Cerebellar nuclear complex (tissue), 1 donor: Measurements from ENCODE around the gene GRIA2.
A peak's percentile ranks its signal among the peaks of the same experiment; 100 is the strongest.

Experiments
- DNase-seq, 2 experiments: peaks; one replicate each; lab custom pipeline; 2025; lab: John Stamatoyannopoulos, UW

GRIA2 gene

GRCh38 chr4:157265281-157265680, 44.8 kb downstream of the GRIA2 start:
- DNase-seq: peak; percentile 17 to 45

- DNase-seq: peak in 1 of 2 experiments; percentile 30
Observed at GRCh38 chr4:157270108-157270507, 49.6 kb downstream of the GRIA2 start.

GRCh38 chr4:157270552-157270951, 50.0 kb downstream of the GRIA2 start:
- DNase-seq: no peak

DNA sequence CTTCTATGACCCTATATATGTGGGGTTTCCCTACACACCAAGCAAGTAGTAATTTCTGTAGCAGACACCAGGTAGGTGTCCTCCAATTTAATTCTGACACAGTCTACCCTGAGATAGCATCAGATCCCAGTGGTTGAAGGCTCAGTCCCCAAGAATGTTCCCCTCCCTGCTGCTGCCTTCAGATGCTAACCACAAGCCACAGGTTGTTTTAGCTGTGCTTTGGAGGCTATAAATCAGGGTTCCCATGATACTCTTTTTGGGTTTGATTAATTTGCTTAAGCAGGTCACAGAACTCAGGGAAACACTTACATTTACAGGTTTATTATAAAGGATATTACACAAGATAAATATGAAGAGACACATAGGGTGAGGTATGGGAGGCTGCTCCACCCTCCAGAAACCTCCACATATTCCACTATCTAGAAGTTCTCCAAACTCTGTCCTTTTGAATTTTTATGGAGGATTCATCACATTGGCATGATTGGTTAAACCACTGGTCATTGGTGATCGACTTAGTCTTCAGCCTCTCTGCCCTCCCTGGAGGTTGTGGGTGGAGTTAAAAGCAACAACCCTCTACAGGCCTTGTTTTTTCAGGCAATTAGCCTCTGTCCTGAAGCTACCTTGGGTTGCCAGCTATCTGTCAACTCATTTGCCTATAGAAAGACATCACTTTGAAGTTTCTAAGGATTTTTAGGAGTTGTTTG, 50.8 kb downstream of the GRIA2 start:
- DNase-seq: no peak

GRCh38 chr4:157280673-157281072, 60.1 kb downstream of the GRIA2 start:
- DNase-seq: no peak

DNA sequence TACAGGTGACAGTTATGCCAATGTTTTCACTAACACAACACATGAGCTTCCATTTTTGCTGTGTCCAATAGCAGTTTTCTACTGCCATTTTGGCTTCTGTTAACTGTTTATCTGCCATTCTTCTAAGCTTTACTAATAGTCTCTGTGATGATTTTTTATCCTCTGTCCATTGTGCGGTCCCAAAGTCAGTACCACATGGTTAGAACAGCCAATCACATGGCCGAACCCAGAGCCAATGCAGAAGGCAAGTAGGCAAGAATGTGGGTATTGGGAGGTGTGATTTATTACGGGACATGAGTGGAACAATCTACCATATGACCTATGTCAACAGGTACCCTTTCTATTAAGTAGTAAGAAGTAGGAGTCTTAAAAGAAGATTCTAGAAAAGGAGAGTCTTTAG, 61.5 kb downstream of the GRIA2 start:
- no peak for DNase-seq

DNA sequence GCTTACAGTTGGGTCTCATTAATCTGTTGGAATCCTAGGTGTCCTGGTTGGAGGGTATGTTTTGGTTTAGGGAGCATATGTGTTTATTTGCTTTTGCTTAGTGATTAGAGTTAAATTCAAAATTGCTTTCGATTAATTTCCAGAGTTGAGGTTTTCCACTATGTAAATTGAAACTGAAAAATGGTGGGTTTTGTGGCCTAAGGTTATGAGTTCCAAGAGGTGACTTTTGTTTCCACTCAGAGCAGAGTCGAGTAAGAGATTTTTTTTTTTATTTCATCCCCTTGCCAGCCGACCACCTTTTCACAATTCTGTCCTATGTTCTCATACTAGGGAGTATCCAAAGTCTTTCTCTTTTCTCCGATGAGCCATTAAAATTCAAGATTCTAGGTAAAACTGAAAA, 66.9 kb downstream of the GRIA2 start:
- no peak for DNase-seq

DNA sequence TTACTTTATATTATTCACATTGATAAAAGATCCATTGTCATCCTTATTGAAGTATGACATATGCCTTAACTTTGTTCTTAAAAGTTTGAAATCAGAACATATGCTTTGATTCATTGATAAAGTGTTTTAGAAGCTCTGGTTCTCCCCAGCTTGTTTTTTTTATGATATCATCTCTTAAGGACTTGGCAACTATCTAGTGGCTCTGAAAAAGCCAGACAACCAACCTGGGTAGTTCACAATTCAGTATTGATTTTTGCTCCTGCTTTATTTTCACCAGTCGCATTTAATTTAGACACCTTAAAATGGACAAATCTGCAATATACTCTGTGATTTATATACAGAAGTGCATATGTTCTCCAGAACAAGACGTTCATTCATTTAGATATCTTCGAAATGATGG, 70.1 kb downstream of the GRIA2 start:
- no peak for DNase-seq

GRCh38 chr4:157291071-157291470, 70.5 kb downstream of the GRIA2 start:
- no peak for DNase-seq

DNA sequence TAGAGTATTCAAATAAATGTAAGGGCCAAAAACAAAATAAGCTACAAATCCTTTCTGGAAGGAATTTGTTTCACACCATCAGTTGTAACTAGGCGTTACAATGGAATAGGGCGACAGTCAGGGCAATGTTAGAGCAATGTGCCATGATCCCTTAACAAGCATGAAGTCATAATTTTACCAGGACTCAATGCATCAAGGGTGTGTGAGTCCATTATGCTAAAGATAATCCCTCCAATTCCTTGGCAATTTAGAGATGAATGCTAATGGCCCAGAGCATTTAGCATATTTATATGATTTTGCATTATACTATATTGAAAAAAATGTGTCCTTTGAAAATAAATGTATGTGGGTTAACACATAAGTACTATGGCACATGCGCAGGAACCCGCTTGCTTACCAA, 73.1 kb downstream of the GRIA2 start:
- DNase-seq: no peak

GRCh38 chr4:157294575-157294974, 74.0 kb downstream of the GRIA2 start:
- no peak for DNase-seq

GRCh38 chr4:157300701-157301100, 80.2 kb downstream of the GRIA2 start:
- DNase-seq: peak; percentile 0 to 75

- DNase-seq: no peak
Observed at GRCh38 chr4:157303471-157303960, 83.0 kb downstream of the GRIA2 start.

DNA sequence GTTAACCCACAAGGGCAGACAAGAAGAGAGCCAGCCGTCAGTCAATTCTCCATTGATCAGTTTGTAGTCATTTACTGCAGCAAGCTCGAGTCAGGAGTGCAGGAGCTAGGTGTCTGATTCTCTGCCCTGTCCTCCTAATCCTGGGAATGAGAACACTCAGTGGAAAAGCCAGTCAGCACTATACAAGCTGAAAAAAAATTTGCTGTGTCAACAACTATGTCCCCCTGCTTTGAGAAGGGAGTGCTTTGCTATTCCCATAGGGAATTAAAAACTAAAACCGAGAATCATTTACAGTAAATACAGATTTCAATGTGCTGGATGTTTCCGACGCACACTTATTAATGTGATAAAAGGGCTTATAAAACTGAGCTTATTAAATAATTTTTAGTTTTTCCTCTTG, 84.2 kb downstream of the GRIA2 start:
- DNase-seq: no peak

GRCh38 chr4:157312702-157313101, 92.2 kb downstream of the GRIA2 start:
- no peak for DNase-seq

GRCh38 chr4:157314906-157315305, 94.4 kb downstream of the GRIA2 start:
- DNase-seq: no peak

DNA sequence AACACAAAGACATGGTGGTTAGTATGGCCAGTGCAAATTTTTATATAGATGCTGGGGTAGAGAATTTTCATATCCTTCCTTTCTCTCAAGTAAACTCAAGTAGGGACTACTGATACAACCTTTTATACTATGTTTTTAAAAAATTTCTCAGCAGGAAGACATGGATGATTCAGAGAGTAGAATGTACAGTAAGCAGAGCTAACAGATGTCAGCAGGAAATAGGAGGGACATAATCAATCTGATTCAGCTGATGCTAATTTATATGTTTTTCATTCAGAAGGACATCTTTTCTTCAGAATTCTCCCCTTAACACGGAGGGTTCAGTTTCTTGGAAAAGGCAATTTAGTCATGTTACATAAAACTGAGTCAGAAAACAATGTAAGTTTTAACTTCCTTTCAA, 95.4 kb downstream of the GRIA2 start:
- no peak for DNase-seq

DNA sequence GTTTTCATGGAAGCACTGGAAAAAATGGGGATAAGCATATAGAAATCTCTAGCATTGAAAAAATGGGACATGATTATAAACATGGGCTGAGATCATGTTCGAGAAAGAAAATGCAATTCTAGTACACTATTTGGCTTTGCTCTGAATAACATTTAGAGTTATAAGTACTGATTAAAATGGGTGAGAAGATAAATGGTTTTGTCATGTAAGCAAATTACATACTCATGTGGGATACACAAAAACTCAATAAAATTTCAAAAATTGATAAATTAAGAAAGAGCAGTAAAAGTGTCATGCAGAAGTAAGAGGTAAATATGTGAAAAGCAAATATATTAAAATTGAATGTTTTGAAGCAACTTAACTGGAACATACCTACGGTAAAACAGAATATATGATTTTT, 99.6 kb downstream of the GRIA2 start:
- DNase-seq: no peak

DNA sequence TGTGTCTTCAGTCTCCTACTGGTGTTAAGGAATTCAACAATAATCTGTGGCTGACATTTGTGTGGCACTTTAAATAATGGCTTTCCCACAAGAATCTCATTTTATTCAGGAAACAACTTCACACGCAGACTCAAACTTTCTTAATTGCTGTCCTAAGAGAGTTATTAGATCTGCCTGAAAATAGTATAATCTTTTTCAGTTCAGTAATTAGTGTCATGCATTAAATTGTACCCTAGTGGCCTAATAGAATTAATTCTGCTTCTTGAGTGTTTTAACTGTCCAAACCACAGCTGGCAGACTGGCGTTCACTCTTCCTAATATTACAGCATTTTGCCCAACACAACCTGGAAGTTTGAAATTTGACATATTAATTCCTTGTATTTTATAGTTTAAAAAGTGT, 107.1 kb downstream of the GRIA2 start:
- DNase-seq: no peak

- DNase-seq: no peak
Observed at GRCh38 chr4:157357887-157358286, 137.4 kb downstream of the GRIA2 start.

DNA sequence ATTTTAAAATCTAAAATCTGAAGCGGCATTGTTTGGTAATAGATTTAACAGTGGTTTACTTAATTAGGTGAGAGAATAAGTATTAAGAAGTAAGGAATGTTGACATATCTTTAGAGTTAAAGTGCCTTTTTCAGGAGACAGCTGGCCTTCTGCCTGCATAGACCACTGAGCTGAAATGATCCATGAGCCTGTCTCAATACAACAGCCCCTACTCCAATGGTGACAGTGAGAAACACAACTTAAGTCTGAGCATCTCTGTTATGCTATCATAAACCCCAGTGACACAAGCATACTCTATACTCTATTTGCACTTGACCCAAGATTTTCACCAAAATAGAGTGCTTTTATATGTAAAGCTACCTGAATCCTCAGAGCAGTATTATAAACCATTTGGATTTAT, 137.9 kb downstream of the GRIA2 start:
- no peak for DNase-seq

DNA sequence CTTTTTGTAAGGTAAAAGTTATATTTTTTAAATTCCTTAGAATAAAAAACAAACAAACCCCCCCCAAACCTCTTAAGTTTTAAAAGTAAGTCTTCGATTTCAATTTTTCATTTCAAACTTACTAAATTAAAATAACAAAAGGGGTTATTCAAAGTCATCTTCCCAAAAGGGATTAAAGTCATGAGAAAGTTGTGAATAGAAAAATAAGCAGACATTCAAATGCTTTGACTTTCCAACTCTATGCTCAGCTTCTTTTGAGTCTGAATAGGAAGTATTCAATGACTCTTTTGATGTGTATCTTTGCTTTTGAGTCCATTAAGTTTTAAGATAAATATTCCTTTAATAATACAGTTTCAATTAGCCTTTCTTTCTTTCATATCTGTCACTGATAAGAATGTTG, 138.3 kb downstream of the GRIA2 start:
- DNase-seq: no peak

GRCh38 chr4:157363360-157363759, 142.8 kb downstream of the GRIA2 start:
- DNase-seq: no peak

DNA sequence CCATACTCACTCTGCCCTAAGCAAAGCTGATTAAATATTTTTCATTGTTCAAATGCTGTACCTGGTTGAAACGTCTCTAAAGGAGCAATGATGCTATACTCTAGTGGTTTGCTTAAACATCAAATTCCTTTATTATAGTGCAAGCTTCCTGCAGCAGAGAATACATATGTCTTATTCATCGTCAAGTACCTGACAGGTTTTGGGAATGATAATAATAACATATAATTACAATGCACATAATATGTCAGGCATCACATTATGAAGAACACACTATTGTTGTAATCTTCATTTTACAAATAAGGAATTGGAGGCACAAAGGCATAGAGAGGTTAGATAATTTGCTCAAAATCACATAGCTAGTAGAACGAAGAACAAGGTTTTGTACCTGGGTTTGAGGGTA, 151.6 kb downstream of the GRIA2 start:
- DNase-seq: no peak
